Retina (tissue), 1 donor: ENCODE measurements around the gene SMIM32.

Experiments
- DNase-seq: peaks from one replicate; pipeline ENCODE4 v3.0.0-alpha.2; 2016

SMIM32 gene

DNA sequence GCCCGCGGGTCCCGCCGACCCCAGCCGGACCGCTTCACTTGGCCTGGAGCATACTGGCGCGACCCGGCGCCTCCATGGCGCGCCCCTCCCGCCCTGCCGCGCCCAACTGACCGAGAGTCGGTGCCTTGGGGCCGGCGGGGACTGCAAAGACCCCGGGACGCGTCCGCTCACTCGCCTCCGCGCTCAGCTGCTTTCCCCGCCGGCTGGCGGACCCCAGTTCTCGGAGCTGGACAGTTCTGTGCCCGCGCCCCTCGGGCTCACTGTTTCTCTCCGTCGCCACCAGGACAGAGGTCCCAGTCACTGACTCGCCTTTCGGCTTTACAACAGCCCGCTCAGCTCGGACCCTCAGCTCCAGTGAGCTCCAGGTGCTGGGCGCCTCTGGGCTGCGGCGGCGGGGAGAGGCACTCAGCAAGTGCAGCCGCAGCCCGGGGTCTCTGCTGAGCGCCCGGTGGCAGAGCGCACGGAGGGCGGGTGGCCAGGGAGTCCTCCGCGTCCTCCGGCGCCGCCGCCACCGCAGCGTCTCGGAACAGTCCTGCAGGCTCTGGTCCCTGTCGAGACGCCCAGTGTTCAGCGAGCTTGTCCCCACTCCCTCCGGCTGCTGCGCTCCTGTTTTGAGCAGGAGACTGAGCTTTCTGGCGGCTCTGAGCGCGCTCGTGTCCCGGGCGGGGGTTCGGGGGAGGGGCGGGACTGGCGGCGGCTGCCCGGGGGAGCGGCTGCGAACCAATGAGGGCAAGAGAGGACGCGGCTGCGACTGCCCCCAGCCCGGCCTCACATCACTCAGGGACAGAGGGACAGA lies at the start of gene SMIM32:
TSS of gene SMIM32 (minus strand) at position 637 of the 796 bp plus-strand sequence. CDS start 638 bp downstream, outside the sequence.
- DNase-seq: peak; percentile 88

DNA sequence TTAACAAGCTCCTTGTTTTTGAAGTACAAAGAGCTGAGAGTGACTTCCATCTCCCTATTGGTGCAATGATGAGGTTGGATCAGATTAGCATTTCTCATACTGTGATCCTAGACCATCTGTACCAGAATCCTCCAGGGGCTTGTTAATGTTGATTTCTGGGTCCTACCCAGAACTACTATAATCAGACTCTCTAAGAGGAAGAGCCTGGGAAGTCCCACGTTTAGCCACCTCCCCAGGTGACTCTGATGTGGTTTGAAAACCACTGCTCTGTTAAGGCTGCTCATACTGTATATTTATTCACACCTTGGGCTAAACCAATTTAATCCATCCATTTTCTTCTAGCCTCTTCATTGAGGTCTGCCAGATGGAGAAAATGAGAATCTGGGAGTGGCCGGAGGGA lies 49.6 kb upstream of the SMIM32 start:
- DNase-seq: no peak

DNA sequence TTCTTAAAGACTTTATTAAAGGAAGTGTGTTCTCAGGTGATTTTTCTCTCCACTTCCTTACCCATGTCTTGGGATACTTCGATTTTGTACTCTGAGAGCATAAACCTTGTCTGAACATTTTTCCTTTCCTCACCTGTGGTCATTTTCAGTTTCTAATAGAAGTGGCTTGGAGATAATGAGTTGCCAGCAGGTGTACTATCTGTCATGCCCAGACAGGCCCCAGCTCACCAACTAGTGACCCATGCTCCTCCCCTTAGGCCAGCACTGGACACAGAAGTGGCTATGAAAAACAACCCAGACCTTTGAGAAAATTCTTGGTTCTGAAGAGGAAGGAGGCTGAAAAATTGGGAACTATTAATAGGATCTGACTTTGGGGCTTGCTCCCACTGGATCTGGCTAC lies 49.2 kb upstream of the SMIM32 start:
- DNase-seq: no peak

DNA sequence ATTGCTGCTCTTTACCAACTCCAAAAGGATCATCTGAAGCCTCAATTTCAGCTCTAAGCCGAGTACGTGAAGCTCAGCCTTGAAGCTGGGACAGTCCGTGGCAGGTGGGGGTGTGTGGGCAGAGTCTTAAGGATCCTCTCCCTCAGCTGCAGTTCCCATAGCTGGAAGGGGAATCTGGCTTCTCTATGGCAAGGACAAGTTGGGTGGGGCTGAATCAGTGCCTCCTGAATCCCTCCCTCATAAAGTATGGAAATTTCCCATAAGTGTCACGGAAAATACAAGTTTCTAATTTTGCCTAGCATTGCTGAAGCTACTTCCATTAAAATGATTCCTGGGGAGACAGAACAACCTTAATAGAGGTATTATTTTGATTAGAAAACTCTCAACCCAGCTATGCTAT lies 47.9 kb upstream of the SMIM32 start:
- DNase-seq: no peak

DNA sequence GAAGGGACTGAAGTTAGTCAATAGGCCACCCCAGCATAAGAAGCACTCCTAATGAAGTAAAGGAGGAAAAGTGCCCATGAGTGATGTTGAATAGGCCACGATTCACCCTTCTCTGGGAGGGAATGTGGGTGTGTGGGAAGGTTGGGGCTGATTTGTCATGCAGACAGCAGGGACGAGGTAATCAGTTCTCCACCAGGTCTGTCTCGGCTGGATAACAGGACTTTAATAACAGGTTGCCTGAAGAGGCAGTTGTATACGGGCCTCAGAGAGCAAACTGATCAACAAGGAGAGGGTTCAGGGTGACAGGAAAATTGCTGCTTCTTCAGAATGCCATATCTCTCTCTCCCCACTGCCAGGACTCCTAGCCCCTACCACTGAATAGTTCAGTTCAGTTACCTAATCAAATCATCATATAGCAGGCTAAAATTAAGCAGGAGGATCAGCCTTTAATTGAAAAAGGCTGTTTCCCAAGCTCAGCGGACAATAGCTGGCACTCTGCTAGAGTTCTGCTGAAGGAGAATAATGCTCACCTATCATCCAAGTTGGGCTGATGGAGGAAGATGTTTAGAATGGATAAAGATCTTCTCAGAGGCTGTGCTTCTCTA lies 43.6 kb upstream of the SMIM32 start:
- no peak for DNase-seq

DNA sequence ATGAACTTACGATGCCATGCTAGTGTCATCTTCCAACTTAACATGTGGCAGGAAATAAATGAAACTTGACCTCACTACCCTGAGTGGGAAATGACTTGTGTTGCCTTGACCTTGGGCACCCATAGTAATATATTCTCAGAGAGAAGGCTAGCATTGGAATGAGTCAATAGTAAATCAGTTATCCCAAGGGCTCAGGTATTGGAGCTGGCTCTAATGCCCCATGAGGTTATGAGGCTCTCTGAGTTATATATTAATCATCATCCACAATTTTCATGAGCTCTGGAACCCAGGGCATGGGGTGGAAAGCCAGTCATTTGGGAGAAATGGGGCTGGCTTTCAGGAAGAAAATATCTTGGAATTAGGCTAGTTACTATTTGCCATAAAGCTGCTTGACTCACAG lies 42.4 kb upstream of the SMIM32 start:
- DNase-seq: no peak

DNA sequence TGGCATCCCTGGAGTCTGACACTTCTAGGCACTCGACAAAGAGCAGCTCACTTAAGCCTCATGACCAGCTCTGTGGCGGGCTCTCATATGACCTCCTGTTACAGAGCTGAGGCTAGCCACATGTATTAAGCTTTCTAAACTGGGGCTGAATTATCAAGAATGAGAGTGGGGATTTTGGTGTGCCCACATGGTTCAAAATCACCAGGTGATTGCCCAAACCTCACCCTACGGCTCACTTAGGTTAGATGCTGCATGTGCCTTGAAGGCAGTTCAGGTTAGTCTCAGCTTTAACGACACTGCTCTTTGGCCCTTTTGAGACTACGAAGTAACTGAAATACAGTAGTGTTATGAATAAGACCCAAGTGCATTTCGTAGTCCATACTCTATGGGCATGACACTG lies 39.4 kb upstream of the SMIM32 start:
- no peak for DNase-seq

DNA sequence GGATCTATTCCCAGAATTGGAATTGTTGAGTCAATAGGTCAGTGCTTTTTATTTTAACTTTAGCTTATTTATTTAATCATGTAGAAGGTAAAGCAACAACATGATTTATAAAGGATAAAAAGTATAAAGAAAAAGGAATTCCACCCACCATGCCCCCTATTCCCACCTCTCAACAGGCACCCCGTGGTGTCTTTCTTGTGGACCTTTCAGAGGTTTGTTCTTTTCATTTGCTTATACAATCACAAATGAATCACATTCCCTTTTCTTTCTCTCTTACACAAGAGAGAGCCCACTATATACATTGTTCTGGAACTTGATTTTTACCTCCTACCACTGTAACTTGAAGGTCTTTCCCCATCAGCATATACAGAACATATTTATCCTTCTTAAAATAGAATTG lies 37.2 kb upstream of the SMIM32 start:
- no peak for DNase-seq

DNA sequence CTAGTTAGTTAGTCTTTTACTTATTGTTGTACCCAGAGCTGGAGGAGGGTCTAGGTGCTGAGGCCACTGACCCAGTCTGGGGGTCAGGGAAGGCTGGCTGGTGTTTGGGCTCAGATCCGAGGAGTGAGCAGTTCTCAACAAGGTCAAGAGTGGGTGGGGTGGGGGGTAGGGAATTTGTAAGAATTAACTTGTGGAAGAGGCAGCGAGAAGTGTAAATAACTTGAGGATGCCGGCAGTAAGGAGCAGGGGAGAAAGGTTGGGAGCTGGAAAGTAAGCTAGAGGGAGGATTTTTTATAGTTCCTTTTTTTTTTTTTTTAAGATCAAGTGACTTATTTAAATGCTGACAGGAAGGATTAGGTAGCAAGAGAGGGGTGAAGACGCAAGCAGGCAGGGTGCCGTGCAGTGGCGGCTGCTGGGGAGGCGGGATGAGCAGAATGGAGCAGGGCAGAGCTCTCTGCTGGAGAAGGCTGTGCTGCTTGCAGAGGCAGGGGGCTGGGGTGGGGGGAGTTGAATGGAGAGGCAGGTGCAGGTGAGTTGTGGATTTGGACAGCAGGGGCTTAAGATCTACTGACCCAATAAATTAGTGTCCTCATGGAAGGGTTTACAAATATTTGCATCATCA lies 35.3 kb upstream of the SMIM32 start:
- DNase-seq: no peak

DNA sequence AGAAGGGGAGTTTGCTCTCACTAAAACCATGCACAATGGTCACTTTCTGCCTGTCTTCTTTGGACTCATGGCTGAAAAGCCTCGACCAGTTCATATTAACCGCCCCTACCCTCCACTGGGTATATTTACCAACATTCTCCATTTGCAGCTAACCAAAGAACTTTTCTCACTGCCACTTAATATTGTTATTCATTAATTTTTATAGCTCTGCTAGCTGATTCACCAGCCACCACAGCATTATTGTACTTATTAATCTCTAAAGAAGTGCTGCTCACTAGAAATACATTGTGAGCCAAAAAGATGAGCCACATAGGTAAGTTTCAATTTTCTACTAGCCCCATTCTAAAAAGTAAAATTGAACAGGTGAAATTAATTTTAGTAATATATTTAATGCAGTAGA lies 33.4 kb upstream of the SMIM32 start:
- DNase-seq: no peak

DNA sequence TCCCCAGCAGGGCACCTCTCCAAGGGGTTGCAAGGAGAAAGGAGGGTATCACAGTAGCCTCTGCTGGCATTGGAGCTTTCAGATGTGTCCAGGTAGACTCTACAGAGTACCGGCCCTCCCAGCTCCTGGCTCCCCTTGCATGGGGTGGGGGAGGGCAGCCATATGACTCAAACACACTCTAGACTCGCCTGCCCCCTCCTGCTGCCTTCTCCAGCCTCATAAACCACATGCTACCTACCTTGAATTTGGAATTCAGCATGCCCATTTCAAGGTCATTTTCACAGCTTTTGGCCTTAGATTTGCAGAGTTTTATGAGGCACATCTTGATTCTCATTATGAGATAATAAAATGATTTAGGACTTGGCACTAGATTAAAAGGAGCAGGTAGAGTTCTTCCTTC lies 32.8 kb upstream of the SMIM32 start:
- DNase-seq: no peak

DNA sequence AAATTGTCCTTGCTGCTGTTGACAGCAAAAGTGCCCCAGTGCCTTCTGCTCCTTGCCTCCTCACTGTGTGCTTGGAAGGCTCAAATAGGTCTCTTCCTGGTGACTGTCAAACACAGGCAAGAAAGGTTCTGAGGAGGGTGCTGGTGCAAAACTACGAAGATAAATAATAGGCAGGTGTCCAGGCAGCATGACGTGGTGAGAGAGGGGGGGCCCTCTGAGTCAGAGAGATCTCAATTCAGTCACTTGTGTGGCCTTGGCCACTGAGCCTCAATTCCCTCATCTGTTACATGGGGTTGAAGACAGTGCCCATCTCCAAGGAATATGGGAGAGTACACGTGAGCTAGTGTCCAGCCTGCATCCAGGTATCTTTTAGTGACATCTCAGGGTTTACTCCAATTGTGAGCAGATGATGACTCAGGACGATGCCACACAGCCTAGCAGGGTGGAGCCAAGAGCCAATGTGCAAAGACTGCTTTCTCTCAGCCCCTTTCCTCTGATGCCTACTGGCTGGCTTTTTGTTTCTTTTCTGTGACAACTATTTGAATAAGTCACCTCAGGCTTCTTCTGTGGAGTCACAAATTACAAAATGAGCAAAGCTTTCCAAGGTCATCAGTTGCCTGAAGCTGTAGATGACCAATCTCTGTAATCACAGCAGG lies 29.7 kb upstream of the SMIM32 start:
- DNase-seq: no peak

DNA sequence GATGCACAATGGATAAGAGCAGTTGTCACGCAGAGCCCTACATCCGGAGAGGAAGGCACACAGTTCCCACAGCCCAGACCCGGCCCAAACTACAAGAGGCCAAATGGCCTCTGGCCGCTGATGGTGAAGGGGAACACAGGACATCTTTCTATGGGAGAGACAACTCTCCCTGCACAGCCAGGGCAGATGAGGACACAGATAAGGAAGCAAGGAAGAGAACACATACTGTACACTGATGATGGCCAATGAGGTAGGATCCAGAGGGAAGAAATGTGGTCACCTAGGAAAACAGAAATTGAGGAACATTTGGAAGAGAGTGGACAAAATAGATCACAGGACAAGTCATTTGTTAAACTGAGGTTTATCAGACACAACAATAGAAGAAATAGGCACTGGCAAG lies 28.4 kb upstream of the SMIM32 start:
- no peak for DNase-seq

DNA sequence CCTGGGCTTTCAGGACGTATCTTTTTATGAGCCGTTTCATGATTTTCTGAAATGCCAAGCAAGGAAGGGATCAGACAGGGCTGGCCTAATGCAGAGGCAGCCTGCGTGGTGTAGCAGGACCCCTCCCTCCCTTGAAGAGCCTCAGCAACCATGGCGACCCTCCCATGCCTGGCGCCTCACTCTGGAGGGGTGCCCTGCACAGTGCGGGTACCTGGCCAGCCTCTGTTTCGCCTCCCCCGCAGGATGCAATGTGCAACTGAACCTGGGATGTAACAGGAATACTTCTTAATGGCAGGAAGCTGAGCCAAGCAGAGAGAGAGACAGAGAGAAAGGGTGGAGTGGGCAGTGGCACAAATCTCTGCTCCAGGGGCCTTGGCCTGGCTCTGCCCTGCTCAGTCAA lies 23.3 kb upstream of the SMIM32 start:
- DNase-seq: no peak

DNA sequence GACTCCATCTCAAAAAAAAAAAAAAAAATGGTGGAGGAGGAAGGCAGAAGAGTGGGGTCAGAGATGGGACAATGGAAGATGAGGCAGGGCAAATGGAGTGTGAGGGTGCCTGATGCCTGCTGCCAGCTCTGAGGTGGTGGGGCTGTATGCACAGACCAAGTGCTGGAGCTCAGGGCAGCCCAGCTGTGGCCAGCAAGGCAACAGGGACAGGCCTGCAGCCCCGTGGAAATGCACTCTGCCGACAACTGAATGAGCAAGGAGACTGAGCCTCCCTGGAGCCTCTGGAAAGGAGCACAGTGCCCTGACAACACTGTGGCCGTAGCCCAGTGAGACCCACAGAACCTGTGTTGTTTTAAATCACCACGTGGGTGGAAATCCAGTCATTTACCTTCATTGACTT lies 22.9 kb upstream of the SMIM32 start:
- DNase-seq: no peak

DNA sequence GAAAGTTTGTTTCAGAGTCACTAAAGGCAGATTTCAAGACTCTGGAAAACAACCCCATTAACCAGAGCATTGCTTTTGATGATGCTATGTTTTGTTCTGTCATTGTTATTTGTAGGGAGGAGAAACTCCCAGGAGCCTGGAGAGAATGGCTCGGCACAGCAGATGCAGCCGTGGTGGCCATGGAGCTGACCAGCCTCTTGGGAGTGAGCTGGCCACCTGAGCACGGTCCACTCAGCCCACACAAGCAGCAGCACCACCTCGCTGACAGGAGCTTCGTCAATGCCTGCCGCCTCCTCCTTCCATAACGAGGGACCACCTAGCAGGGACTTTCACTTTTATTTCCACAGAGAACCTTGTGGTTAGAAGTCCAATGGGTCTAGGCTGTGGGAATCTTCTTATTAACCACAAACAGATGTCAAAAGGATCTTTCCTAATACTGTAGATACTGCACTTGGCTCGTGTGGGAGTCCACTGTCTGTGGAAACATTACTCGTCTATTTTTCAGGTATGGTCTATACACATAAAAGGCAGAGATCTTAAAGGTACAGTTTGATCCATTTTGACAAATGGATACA lies 21.0 kb upstream of the SMIM32 start:
- DNase-seq: no peak

DNA sequence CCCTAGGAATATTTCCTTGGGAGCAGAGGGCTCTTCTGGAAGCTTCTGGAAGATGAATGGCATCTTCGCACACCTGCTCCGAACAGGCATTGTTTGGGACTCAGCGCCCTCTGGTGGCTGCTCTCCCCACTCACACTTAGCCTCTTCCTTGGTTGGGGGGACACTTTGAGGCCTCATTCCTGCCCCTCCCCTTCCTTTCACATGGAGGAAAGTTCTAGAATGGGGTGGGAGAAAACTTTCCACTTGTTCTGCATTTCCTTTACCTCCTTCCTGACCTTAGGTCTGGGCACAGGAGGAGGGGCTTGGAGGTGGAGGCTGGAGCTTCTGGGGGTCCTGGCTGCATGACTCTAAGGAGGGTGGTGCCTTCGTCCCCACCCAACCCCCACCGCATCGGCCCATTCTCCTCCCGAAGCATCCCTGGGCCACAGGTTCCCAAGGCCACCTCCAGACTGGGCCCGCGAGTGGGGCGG lies 19.3 kb upstream of the SMIM32 start:
- peak; percentile 72 for DNase-seq

DNA sequence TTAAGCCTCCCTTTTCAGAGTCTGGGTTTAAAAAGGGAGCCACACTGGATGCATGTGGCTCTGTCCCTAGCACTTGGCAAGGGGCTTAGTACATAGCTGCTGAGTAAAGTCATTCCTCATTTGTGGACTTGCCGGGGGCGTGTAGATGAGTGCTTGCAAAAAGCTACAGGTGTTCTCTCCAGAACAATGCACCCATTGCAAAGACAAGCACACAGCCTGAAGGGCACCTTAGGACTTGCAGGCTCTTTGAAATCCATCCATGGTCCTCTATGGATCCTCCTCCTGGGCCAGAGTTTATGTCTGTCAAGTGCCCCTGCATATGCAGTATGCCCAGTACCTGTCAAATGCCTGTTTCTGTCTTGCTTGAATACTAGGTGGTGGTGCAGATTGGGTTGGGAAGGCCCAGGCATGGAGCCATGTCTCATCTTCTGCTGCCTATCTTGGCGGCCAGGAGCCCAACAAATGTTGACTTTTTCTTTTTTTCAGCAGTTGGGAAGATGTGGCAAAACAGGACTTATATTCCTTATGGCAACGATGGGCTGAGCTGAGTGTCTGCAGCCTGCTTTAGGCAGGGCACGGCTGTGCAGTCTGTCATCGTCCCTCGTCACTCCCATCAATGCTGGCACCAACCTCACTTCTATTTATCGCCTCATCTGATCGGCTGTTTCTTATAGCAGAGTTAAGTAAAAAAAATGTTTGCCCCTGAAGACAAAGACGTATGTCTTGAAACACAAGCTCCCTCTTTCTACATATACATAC lies 18.5 kb upstream of the SMIM32 start:
- DNase-seq: no peak

DNA sequence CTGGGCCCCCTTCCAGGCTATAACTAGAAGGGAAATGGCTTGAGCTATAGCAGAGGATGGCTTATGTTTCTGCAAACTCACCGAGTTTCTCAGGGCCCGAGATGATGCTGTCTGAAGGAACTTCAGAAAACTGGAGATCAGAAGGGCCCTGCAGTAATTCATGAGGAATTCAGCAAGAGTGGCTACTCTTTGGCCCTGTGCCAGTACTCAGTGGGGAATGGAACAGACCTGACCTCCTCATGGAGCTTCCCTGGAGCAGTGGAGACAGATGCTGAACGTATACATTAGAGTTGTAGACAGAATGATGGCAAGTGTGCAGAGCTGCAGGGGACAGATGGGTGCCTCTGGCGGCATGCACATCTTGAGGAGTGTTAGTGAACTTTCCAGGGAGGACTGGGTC lies 17.3 kb upstream of the SMIM32 start:
- DNase-seq: no peak

DNA sequence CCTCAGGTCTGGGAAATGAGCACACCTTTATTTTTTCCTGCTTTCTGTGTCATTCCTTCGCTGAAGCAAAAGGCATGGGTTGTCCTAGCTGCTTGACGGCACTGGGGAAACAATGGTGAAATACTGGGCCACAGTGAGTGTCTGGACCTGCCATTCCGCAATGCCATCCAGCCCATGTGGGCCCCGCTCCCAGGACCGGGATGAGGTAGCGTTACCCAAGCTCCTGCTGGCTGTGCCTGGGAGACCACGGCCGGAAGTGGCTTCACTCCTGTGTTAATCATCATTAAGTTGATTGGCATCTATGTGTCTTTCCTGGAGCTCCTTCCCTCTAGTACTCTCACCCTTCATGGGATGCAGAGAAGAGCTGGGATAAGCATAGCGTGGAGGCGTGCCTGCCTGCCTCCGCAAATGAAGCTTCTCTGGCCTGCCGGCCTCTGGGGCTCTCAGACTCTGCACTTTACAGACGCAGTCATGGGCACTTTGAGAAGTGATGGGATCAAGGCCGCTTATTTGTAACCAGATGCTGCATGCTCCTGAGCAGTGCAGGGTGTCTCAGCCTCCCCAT lies 16.5 kb upstream of the SMIM32 start:
- no peak for DNase-seq

DNA sequence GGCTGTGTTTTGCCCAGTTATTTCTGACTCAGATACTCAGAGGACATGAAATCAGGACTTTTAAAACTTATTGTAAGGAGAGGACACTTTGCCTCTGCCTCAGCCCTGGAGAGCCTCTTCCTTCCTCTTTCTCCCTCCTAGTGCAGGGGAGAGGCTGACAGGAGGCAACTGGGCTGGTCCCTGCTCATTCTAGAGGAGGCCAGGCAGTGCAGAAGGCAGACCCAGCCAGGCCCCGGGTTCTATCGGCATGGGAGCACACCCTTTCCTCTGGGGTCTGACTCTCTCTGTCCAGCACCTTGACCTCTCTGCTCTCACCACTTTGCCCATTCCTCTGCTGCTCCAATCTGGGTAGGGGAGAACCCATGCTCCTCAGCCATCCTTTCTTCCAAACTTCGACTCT lies 16.0 kb upstream of the SMIM32 start:
- no peak for DNase-seq

DNA sequence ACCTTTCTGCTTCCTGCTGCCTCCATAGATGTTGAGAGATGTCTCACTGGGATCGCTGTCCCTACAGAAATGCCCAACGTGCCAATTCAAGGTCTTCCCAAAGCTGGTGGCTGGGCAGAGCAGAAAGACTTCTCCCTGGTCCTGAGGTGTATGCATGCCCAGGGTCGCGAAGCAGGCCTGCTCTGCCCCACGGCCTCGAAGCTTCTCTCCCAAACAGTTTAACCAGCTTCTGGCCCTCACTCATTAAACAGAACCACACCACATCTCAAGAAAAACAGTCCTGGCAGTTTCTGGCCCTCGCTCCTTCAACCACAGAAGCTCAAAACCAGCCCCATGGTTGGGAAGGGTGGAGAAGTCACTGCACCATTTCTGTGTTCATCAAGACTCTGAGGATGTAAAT lies 14.7 kb upstream of the SMIM32 start:
- no peak for DNase-seq
